GM12878 (cell line): ENCODE data around the gene KIF18A. TPM values are rescaled to one million over a fixed set of nuclear protein-coding genes. Genes with fewer than 3 reads are reported as not detected.

ENCODE experiments used
- ATAC-seq: fragments of 200-7000 bp; cut with Tn5 transposase; 3 replicates; pipeline ENCODE4 v1.9.1; 2020; ENCODE audit warnings: mild to moderate bottlenecking, moderate library complexity
- BruUV-seq: library from RNA; stranded (reverse); fragments of 400-500 nt; replicated peaks from 2 replicates; lab custom pipeline; 2021; lab: Mats Ljungman, UMichigan
- CTCF ChIA-PET: fragments of 300-600 bp; sonication (Branson Sonifier 250); formaldehyde crosslinking; extraction: SDS; loops from one replicate; lab custom pipeline; 2021; ENCODE audit warnings: inconsistent platforms; lab: Yijun Ruan, JAX
- POLR2A ChIA-PET: fragments of 350-600 bp; formaldehyde crosslinking; extraction: SDS; loops from one replicate; lab custom pipeline; 2021; ENCODE audit warnings: inconsistent platforms; lab: Charles Lee
- RAD21 ChIA-PET: fragments of 300-600 bp; sonication (Branson Sonifier 250); formaldehyde crosslinking; loops from one replicate; lab custom pipeline; 2023; ENCODE audit warnings: antibody characterized with exemption; ENCODE audit not compliant: unreplicated experiment; lab: Charles Lee
- SMC1A ChIA-PET: fragments of 300-600 bp; sonication (Branson Sonifier 250); formaldehyde crosslinking; loops from one replicate; lab custom pipeline; 2023; ENCODE audit not compliant: unreplicated experiment, uncharacterized antibody; lab: Charles Lee
- DNase-seq: peaks from one replicate; pipeline ENCODE4 v3.0.0-alpha.2; 2011; ENCODE audit warnings: low read depth, low spot score
- FAIRE-seq: peaks from 3 replicates; lab custom pipeline; 2011; peaks lifted over from hg19 to GRCh38; lab: Jason Lieb, UNC
- H2AFZ ChIP-seq: 2 replicates; pipeline ENCODE4 v1.6.0; 2011; ENCODE audit warnings: low read depth, low read length, control low read depth; ENCODE audit not compliant: control insufficient read depth
- H3K27ac ChIP-seq: 2 replicates; pipeline ENCODE4 v1.5.1; 2011; ENCODE audit warnings: control low read depth; ENCODE audit not compliant: control insufficient read depth, insufficient read depth
- H3K27me3 ChIP-seq, 2 experiments: replicated peaks in 1 of 2; 2 replicates each; pipeline versions ENCODE4 v1.6.0 to v1.6.1; 2011; ENCODE audit warnings: low read length in 1 of 2; ENCODE audit not compliant: control insufficient read depth in 2 of 2, insufficient read depth in 2 of 2
- H3K36me3 ChIP-seq, 2 experiments: 2 replicates each; pipeline ENCODE4 v1.5.1; 2011; ENCODE audit warnings: low read length in 1 of 2; ENCODE audit not compliant: control insufficient read depth in 2 of 2, insufficient read depth in 2 of 2
- H3K4me1 ChIP-seq: 2 replicates; pipeline ENCODE4 v1.6.1; 2011; ENCODE audit warnings: mild to moderate bottlenecking, low read length, moderate library complexity, mixed read lengths; ENCODE audit not compliant: control insufficient read depth, insufficient read depth
- H3K4me2 ChIP-seq: 2 replicates; pipeline ENCODE4 v1.6.0; 2011; ENCODE audit warnings: control low read depth; ENCODE audit not compliant: control insufficient read depth, insufficient read depth
- H3K4me3 ChIP-seq: fragments of 200-600 bp; sonication (generic); 2 replicates; pipeline ENCODE4 v1.5.1; 2016
- H3K79me2 ChIP-seq: 2 replicates; pipeline ENCODE4 v1.6.0; 2011; ENCODE audit warnings: low read length; ENCODE audit not compliant: control insufficient read depth, insufficient read depth
- H3K9ac ChIP-seq: 2 replicates; pipeline ENCODE4 v1.8.0; 2011; ENCODE audit warnings: low read length, control low read depth, mixed read lengths; ENCODE audit not compliant: control insufficient read depth, insufficient read depth
- H3K9me3 ChIP-seq: replicated peaks from 3 replicates; pipeline ENCODE4 v1.5.1; 2011; ENCODE audit warnings: mild to moderate bottlenecking, low read length; ENCODE audit not compliant: control insufficient read depth, insufficient read depth
- H4K20me1 ChIP-seq: 2 replicates; pipeline ENCODE4 v1.6.0; 2011; ENCODE audit not compliant: control insufficient read depth, insufficient read depth
- BACH1 ChIP-seq: fragments of 450-650 bp; IDR thresholded peaks from 2 replicates; pipeline ENCODE4 v1.6.1; 2017; ENCODE audit warnings: mild to moderate bottlenecking, borderline replicate concordance
- BHLHE40 ChIP-seq, 2 experiments: fragments of 450-650 bp in 1 of 2; IDR thresholded peaks; 2 replicates each; pipeline ENCODE4 v1.6.1; 2011 to 2017; ENCODE audit warnings: low read depth in 2 of 2, borderline replicate concordance in 1 of 2, improper control_type of control experiment in 1 of 2, low read length in 1 of 2, mild to moderate bottlenecking in 1 of 2
- BMI1 ChIP-seq: fragments of 450-650 bp; IDR thresholded peaks from 2 replicates; pipeline ENCODE4 v1.6.1; 2016; ENCODE audit warnings: mild to moderate bottlenecking, moderate library complexity, borderline replicate concordance
- BRCA1 ChIP-seq: IDR thresholded peaks from 2 replicates; pipeline ENCODE4 v1.6.1; 2011; ENCODE audit warnings: low read depth, low read length, improper control_type of control experiment
- FOXM1 ChIP-seq: IDR thresholded peaks from 2 replicates; pipeline ENCODE4 v1.6.1; 2012; ENCODE audit warnings: low read depth, mild to moderate bottlenecking, inconsistent platforms, low read length, moderate library complexity
- HDAC6 ChIP-seq: fragments of 200-600 bp; sonication (generic); IDR thresholded peaks from one replicate; pipeline ENCODE4 v1.8.0; 2017; ENCODE audit warnings: antibody characterized with exemption; ENCODE audit not compliant: unreplicated experiment
- MEF2A ChIP-seq: IDR thresholded peaks from 2 replicates; pipeline ENCODE4 v1.6.1; 2011; ENCODE audit warnings: low read depth, mild to moderate bottlenecking, low read length, moderate library complexity; ENCODE audit not compliant: insufficient read depth
- MTA3 ChIP-seq: IDR thresholded peaks from 2 replicates; pipeline ENCODE4 v1.6.1; 2012; ENCODE audit warnings: low read length, inconsistent platforms, borderline replicate concordance
- RAD21 ChIP-seq: IDR thresholded peaks from 2 replicates; pipeline ENCODE4 v1.6.1; 2011; ENCODE audit warnings: mild to moderate bottlenecking, low read depth, low read length, moderate library complexity; ENCODE audit not compliant: insufficient read depth
- SMC3 ChIP-seq: IDR thresholded peaks from 2 replicates; pipeline ENCODE4 v1.6.1; 2011; ENCODE audit warnings: low read length, improper control_type of control experiment, borderline replicate concordance
- SREBF2 ChIP-seq: IDR thresholded peaks from 2 replicates; pipeline ENCODE4 v1.6.1; 2012; ENCODE audit warnings: mild to moderate bottlenecking, low read length
- TCF3 ChIP-seq: IDR thresholded peaks from 2 replicates; pipeline ENCODE4 v1.6.1; 2012; ENCODE audit warnings: low read depth, mild to moderate bottlenecking, low read length, borderline replicate concordance; ENCODE audit not compliant: insufficient read depth
- TCF7 ChIP-seq: IDR thresholded peaks from 2 replicates; pipeline ENCODE4 v1.6.1; 2014; ENCODE audit warnings: antibody characterized with exemption, borderline replicate concordance
- ZZZ3 ChIP-seq: IDR thresholded peaks from 2 replicates; pipeline ENCODE4 v1.6.1; 2011; ENCODE audit warnings: low read depth; ENCODE audit not compliant: control insufficient read depth, insufficient read length
- WGBS: methylation state at CpG from one replicate; pipeline ENCODE4 v1.1.6; 2016; ENCODE audit warnings: low lambda C conversion rate; ENCODE audit not compliant: insufficient replicate concordance, insufficient coverage; ENCODE audit errors: missing lambda C conversion rate; 5-methylcytosine and 5-hydroxymethylcytosine counted together
- in situ Hi-C: fragments of 300-500 bp; cut with MboI; formaldehyde crosslinking; loops from 9 replicates; pipeline ENCODE4 v1.14.3; 2018; ENCODE audit warnings: mixed read lengths
- intact Hi-C: fragments of 100-400 bp; cut with micrococcal nuclease; formaldehyde crosslinking; loops from one replicate; pipeline ENCODE4 v1.14.2; 2022; ENCODE audit not compliant: unreplicated experiment
- polyA plus RNA-seq, 11 experiments: library from polyadenylated mRNA; depleted of rRNA in 4 of 11; unstranded in 6 of 11; stranded (reverse) in 5 of 11; fragments of >200 nt; fragmentation: Nextera tagmentation in 4 of 11; fragmentation: Illumina TruSeq in 1 of 11; extraction: Ambion mirVana in 4 of 11; extraction: Trizol in 1 of 11; gene quantifications; 1 replicate in 1 of 11; 2 replicates in 10 of 11; pipeline versions ENCODE4 v1.2.1 to v1.2.3, GENCODE V29; 2011 to 2016; ENCODE audit warnings: inconsistent platforms in 2 of 11, missing spikeins in 2 of 11, low read depth in 1 of 11
- total RNA-seq, 4 experiments: library from RNA; depleted of rRNA in 3 of 4; stranded (reverse); fragments of >200 nt in 3 of 4; fragmentation: Illumina TruSeq in 1 of 4; extraction: Trizol in 1 of 4; gene quantifications; 2 replicates each; pipeline versions ENCODE4 v1.2.1 to v1.2.3, GENCODE V29; 2013 to 2021
- TF ChIP-seq, protein P1 (sequence below): IDR thresholded peaks from 2 replicates; pipeline ENCODE4 v1.6.1; 2012; ENCODE audit warnings: low read depth, low read length, improper control_type of control experiment
- TF ChIP-seq, protein P2 (sequence below): fragments of 450-650 bp; IDR thresholded peaks from 2 replicates; pipeline ENCODE4 v1.6.1; 2017; ENCODE audit warnings: mild to moderate bottlenecking, low read depth, inconsistent platforms; ENCODE audit not compliant: poor library complexity, severe bottlenecking
- TF ChIP-seq, protein P3 (sequence below): IDR thresholded peaks from 2 replicates; pipeline ENCODE4 v1.6.1; 2011; ENCODE audit warnings: mild to moderate bottlenecking, low read depth, low read length, moderate library complexity; ENCODE audit not compliant: insufficient replicate concordance
- TF ChIP-seq, protein P4 (sequence below): IDR thresholded peaks from 2 replicates; pipeline ENCODE4 v1.6.1; 2011; ENCODE audit warnings: borderline replicate concordance, low read depth, mild to moderate bottlenecking, moderate library complexity, low read length; ENCODE audit not compliant: insufficient read depth, poor library complexity, severe bottlenecking

Gene KIF18A
- total and polyA plus RNA-seq, 10 of the 15 experiments (the other 5 are each of a cell fraction or from before 2014, with no cell fraction given), result 11.2 to 31.5 (median 20.4) TPM

DNA sequence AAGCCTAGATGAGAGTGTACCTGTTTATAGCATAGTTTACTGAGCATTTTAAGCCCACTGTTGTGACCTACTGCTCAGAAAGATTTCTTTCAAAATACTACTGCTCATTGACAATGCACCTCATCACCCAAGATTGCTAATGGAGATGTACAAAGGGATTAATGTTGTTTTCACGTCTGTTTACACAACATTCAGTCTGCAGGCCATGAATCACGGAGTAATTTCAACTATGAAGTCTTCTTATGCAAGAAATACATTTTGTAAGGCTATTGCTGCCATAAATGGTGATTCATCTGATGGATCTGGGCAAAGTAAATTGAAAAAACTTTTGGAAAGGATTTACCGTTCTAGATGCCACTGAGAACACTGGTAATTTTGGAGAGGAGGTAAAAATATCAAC is 112.9 kb downstream of the KIF18A start (continued):
- TF ChIP-seq SMC3 (no peak), BMI1 (no peak)

DNA sequence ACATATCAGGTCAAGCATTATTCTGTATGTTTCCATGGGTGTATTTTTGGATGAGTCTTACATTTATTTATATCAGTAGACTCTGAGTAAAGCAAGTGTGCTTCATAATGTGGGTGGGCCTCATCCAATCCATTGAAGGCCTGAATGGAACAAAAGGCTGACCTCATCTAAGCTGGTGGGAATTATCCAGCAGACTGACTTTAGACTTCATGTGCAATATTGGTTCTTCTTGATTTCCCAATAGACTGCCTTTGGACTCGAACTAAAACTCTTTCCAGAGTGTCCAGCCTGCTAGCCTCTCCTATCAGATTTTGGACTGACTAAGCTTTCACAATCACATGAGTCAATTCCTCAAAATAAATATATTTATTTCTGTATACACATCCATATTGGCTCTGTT is 116.2 kb downstream of the KIF18A start:
- ATAC-seq (no peak), FAIRE-seq (no peak), DNase-seq (no peak)
- Histone ChIP-seq H3K79me2 (no peaks in the 10 kb centered on the region), H3K4me3 (no peak overlapping the region), H3K4me2 (no peak overlapping the region), H3K27ac (no peak overlapping the region), H2AFZ (no peak overlapping the region), H4K20me1 (no peaks in the 10 kb centered on the region), H3K36me3 (no peaks in the 10 kb centered on the region), H3K4me1 (no peaks in the 10 kb centered on the region), H3K27me3 (no peaks in the 10 kb centered on the region), H3K9ac (no peak overlapping the region), H3K9me3 (no peaks in the 10 kb centered on the region)
- ChIA-PET SMC1A (no interaction called here), RAD21 (interaction anchor here (0.6 kb wide), 1 partner anchor 372 kb away, joined by 4 read pairs; no protein-coding TSS in a partner anchor), CTCF (interaction anchor here (1.5 kb wide), 1 partner anchor 134 kb away, joined by 4 read pairs; no protein-coding TSS in a partner anchor), POLR2A (no interaction called here)
- in situ Hi-C loops (no loop called here), intact Hi-C loops (no loop called here)
- 25% methylated on average over 1 of the region's 1 CpG for WGBS
- BruUV-seq, result no TSS peak
- TF ChIP-seq BHLHE40 (IDR thresholded peaks at IDR 0.05; ENCODE audit: borderline replicate concordance in 1 of 2, low read depth in 2 of 2, low read length in 1 of 2) (no peak), ZZZ3 (no peak), FOXM1 (no peak), BACH1 (no peak), SREBF2 (no peak), RAD21 (no peak), TCF7 (no peak), HDAC6 (no peak), MEF2A (no peak), BRCA1 (no peak), MTA3 (no peak), TCF3 (no peak)
- TF ChIP-seq, protein P1, sequence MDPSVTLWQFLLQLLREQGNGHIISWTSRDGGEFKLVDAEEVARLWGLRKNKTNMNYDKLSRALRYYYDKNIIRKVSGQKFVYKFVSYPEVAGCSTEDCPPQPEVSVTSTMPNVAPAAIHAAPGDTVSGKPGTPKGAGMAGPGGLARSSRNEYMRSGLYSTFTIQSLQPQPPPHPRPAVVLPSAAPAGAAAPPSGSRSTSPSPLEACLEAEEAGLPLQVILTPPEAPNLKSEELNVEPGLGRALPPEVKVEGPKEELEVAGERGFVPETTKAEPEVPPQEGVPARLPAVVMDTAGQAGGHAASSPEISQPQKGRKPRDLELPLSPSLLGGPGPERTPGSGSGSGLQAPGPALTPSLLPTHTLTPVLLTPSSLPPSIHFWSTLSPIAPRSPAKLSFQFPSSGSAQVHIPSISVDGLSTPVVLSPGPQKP, result no peak
- TF ChIP-seq, protein P2, sequence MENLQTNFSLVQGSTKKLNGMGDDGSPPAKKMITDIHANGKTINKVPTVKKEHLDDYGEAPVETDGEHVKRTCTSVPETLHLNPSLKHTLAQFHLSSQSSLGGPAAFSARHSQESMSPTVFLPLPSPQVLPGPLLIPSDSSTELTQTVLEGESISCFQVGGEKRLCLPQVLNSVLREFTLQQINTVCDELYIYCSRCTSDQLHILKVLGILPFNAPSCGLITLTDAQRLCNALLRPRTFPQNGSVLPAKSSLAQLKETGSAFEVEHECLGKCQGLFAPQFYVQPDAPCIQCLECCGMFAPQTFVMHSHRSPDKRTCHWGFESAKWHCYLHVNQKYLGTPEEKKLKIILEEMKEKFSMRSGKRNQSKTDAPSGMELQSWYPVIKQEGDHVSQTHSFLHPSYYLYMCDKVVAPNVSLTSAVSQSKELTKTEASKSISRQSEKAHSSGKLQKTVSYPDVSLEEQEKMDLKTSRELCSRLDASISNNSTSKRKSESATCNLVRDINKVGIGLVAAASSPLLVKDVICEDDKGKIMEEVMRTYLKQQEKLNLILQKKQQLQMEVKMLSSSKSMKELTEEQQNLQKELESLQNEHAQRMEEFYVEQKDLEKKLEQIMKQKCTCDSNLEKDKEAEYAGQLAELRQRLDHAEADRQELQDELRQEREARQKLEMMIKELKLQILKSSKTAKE, result no peak
- TF ChIP-seq, protein P3, sequence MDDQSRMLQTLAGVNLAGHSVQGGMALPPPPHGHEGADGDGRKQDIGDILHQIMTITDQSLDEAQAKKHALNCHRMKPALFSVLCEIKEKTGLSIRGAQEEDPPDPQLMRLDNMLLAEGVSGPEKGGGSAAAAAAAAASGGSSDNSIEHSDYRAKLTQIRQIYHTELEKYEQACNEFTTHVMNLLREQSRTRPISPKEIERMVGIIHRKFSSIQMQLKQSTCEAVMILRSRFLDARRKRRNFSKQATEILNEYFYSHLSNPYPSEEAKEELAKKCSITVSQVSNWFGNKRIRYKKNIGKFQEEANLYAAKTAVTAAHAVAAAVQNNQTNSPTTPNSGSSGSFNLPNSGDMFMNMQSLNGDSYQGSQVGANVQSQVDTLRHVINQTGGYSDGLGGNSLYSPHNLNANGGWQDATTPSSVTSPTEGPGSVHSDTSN, result no peak
- TF ChIP-seq, protein P4, sequence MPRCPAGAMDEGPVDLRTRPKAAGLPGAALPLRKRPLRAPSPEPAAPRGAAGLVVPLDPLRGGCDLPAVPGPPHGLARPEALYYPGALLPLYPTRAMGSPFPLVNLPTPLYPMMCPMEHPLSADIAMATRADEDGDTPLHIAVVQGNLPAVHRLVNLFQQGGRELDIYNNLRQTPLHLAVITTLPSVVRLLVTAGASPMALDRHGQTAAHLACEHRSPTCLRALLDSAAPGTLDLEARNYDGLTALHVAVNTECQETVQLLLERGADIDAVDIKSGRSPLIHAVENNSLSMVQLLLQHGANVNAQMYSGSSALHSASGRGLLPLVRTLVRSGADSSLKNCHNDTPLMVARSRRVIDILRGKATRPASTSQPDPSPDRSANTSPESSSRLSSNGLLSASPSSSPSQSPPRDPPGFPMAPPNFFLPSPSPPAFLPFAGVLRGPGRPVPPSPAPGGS, result no peak
